Epithelial cell of esophagus (primary cell): ENCODE results near the gene DONSON.
"Not testable (repeated sequence)": the region's sequence is repeated elsewhere in the genome, so short reads cannot be mapped to it uniquely, and the experiment has no call there.

Source experiments
- DNase-seq: peaks from one replicate; pipeline ENCODE4 v3.0.0; 2010; ENCODE audit warnings: low read depth
- H3K4me3 ChIP-seq: 2 replicates; pipeline ENCODE4 v1.5.1; 2011; ENCODE audit warnings: mild to moderate bottlenecking, low read length, control low read depth
- CTCF ChIP-seq: IDR thresholded peaks from 2 replicates; pipeline ENCODE4 v1.5.1; 2011; ENCODE audit warnings: low read depth, mild to moderate bottlenecking, low read length, control low read depth, inconsistent platforms; ENCODE audit not compliant: insufficient read depth; ENCODE audit errors: missing control alignments

DONSON gene

GRCh38 chr21:33608559-33608958 lies 20.1 kb upstream of the DONSON start:
- no peak for TF ChIP-seq CTCF
- no peak overlapping the region for H3K4me3 ChIP-seq
- no peak for DNase-seq

- TF ChIP-seq CTCF: no peak
- H3K4me3 ChIP-seq: no peak overlapping the region
- no peak for DNase-seq
These were observed 9.6 kb upstream of the DONSON start for GRCh38 chr21:33598051-33598450.

- TF ChIP-seq CTCF: no peak
- peak; percentile 29 for DNase-seq
- peak overlapping the region; percentile 84 for H3K4me3 ChIP-seq
These were observed 546 bp downstream of the DONSON start for GRCh38 chr21:33587792-33588484.

- TF ChIP-seq CTCF: no peak
- no peak for DNase-seq
- H3K4me3 ChIP-seq: no peak overlapping the region
These were observed 1.6 kb downstream of the DONSON start for GRCh38 chr21:33586927-33587326.

GRCh38 chr21:33584455-33584854 lies 4.0 kb downstream of the DONSON start:
- no peak for DNase-seq
- TF ChIP-seq CTCF: no peak
- H3K4me3 ChIP-seq: no peak overlapping the region

GRCh38 chr21:33578959-33579542 lies 9.4 kb downstream of the DONSON start:
- TF ChIP-seq CTCF: no peak
- peak; percentile 82 for DNase-seq
- H3K4me3 ChIP-seq: no peak overlapping the region

GRCh38 chr21:33578214-33578613 lies 10.3 kb downstream of the DONSON start:
- DNase-seq: no peak
- no peak for TF ChIP-seq CTCF
- no peak overlapping the region for H3K4me3 ChIP-seq

GRCh38 chr21:33576741-33577141 lies 11.7 kb downstream of the DONSON start:
- H3K4me3 ChIP-seq, DNase-seq: not testable (repeated sequence)
